ENCODE data around the gene VPS13D. TPM values are rescaled to one million over a fixed set of nuclear protein-coding genes. Genes with fewer than 3 reads are reported as not detected.

VPS13D gene
- total RNA-seq, 2 donors from 2014 or later: 54.3 to 56.0 TPM

DNA sequence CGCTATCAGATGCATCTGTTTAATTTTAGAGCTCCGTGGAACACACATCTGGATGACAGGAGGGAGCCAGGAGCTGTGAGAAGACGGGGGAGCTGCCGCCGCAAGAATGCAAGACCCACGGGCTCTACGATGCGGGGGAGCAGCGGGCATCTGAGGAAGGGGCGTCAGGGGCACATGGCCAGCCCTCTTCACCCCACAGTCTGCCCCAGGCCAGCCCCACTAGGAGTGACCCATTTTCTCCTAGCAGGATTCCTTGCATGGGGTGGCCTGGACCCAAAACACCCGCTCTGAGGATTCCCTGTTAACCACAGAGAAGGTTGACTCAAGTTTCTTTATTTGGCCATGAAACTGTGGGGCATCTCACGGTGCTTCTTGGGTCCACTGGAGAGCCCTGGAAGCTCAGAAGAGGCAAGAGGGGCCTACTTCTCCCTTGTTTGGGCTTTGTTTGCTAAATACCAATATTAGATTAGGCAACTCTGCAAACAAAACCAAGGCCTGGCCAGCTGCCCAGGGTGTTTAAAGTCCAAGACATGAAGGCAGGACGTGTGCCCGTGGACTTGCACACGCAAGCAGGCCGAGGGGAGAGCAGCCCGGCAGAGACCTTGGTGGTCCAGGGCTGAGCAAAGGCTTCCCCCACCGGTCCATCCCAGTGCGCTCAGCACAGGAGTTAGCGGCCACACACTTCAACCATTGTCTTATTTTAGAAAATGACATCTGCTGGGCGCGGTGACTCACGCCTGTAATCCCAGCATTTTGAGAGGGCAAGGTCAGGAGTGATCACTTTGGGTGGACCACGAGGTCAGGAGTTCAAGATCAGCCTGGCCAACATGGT lies 298.4 kb downstream of the VPS13D start:
- H3K9me3 ChIP-seq: no peaks in the 10 kb centered on the region
- H3K36me3 ChIP-seq: no peaks in the 10 kb centered on the region
- H3K4me1 ChIP-seq: peaks cover 14% of the 10 kb centered on the region
- peak; percentile 96 for DNase-seq
- TF ChIP-seq, protein P1, sequence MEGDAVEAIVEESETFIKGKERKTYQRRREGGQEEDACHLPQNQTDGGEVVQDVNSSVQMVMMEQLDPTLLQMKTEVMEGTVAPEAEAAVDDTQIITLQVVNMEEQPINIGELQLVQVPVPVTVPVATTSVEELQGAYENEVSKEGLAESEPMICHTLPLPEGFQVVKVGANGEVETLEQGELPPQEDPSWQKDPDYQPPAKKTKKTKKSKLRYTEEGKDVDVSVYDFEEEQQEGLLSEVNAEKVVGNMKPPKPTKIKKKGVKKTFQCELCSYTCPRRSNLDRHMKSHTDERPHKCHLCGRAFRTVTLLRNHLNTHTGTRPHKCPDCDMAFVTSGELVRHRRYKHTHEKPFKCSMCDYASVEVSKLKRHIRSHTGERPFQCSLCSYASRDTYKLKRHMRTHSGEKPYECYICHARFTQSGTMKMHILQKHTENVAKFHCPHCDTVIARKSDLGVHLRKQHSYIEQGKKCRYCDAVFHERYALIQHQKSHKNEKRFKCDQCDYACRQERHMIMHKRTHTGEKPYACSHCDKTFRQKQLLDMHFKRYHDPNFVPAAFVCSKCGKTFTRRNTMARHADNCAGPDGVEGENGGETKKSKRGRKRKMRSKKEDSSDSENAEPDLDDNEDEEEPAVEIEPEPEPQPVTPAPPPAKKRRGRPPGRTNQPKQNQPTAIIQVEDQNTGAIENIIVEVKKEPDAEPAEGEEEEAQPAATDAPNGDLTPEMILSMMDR (IDR thresholded peaks at IDR 0.05): no peak
- no peak overlapping the region for H3K4me3 ChIP-seq
- H3K27ac ChIP-seq: peak overlapping the region; percentile 47
- peak overlapping the region in 1 of 2 donors; percentile 31 for H3K9ac ChIP-seq (ENCODE audit: low read depth in 2 of 2, low read length in 2 of 2)
- intact Hi-C loops (cut with DNase I): loop anchor here (5.0 kb wide), 1 partner anchor 51 kb away; no protein-coding TSS in a partner anchor
- H3K27me3 ChIP-seq: no peaks in the 10 kb centered on the region

DNA sequence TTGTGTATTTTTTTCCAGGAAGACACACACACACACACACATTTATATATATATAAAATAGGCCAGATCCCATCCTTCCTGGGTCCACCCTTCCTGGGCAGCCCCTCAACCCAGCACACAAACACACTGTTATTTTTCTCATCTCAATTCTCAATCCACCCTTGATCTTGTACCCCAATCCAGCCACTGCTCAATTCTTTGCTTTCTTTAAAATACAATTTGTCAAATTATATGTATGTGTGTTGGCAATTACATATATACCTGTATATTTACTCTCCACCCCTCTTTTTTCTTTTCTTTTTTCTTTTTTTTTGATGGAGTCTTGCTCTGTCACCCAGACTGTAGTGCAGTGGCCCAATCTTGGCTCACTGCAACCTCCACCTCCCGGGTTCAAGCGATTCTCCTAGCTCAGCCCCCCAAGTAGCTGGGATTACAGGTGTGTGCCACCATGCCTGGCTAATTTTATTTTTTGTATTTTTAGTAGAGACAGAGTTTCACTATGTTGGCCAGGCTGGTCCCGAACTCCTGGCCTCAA lies 299.9 kb downstream of the VPS13D start:
- Histone ChIP-seq H3K9me3 (no peaks in the 10 kb centered on the region), H3K36me3 (no peaks in the 10 kb centered on the region), H3K27me3 (no peaks in the 10 kb centered on the region), H3K4me3 (no peak overlapping the region), H3K4me1 (peaks cover 14% of the 10 kb centered on the region), H3K9ac (ENCODE audit: low read depth in 2 of 2, low read length in 2 of 2) (no peak overlapping the region), H3K27ac (peak overlapping the region; percentile 47)
- DNase-seq: peak; percentile 77
- intact Hi-C loops (cut with DNase I): loop anchor here (5.0 kb wide), 1 partner anchor 52 kb away; no protein-coding TSS in a partner anchor
- TF ChIP-seq, protein P1 (IDR thresholded peaks at IDR 0.05): no peak

DNA sequence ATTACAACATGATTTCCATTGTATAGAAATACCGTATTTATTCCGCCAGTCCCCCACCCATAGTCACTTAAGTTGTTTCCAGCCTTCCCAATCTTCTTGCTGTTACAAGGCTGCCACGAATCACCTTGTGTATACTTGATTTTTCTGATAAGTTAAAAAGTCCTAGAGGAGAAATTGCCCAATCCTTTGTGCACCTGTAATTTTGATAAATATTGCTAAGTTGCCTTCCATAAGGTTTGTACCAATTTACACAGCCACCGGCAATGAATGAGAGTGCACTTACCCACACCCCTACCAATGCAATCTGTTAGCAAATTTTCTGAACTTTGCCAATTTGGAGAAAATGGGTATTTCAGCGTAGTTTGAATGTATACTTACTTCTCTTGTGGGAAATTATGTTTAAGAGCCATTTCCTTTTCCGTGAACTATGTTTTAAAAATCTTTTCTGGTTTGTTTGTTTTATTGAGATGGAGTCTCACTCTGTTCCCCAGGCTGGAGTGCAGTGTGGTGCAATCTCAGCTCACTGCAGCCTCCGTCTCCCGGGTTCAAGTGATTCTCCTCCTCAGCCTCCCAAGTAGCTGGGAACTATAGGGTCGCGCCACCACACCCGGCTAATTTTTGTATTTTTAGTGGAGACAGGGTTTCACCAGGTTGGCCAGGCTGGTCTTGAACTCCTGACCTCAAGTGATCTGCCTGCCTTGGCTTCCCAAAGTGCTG lies 300.8 kb downstream of the VPS13D start:
- Histone ChIP-seq H3K27me3 (no peaks in the 10 kb centered on the region), H3K36me3 (no peaks in the 10 kb centered on the region), H3K9me3 (no peaks in the 10 kb centered on the region), H3K4me1 (peaks cover 14% of the 10 kb centered on the region), H3K9ac (ENCODE audit: low read depth in 2 of 2, low read length in 2 of 2) (no peak overlapping the region), H3K4me3 (no peak overlapping the region), H3K27ac (no peak overlapping the region)
- DNase-seq: no peak
- TF ChIP-seq, protein P1 (IDR thresholded peaks at IDR 0.05): no peak
- intact Hi-C loops (cut with DNase I): no loop called here

DNA sequence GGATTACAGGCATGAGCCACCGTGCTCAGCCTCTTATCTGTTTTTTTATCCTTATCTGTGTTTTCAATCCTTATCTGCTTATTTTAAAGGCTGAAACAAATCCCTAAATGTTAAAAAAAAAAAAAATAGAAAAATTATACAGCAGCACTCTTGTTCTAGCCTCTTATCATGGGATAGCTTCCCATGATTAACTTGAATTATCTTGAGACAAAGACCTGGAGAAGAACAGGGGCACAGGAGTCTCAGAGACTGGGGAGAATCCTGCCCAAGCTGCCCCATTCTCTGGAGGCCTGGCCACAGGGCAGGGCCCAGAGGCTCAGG lies 301.3 kb downstream of the VPS13D start:
- H3K9ac ChIP-seq (ENCODE audit: low read depth in 2 of 2, low read length in 2 of 2): no peak overlapping the region
- H3K4me3 ChIP-seq: no peak overlapping the region
- no peak for DNase-seq
- H3K27ac ChIP-seq: no peak overlapping the region
- H3K36me3 ChIP-seq: no peaks in the 10 kb centered on the region
- H3K4me1 ChIP-seq: peaks cover 14% of the 10 kb centered on the region
- TF ChIP-seq, protein P1 (IDR thresholded peaks at IDR 0.05): no peak
- no peaks in the 10 kb centered on the region for H3K9me3 ChIP-seq
- H3K27me3 ChIP-seq: no peaks in the 10 kb centered on the region
- intact Hi-C loops (cut with DNase I): no loop called here

DNA sequence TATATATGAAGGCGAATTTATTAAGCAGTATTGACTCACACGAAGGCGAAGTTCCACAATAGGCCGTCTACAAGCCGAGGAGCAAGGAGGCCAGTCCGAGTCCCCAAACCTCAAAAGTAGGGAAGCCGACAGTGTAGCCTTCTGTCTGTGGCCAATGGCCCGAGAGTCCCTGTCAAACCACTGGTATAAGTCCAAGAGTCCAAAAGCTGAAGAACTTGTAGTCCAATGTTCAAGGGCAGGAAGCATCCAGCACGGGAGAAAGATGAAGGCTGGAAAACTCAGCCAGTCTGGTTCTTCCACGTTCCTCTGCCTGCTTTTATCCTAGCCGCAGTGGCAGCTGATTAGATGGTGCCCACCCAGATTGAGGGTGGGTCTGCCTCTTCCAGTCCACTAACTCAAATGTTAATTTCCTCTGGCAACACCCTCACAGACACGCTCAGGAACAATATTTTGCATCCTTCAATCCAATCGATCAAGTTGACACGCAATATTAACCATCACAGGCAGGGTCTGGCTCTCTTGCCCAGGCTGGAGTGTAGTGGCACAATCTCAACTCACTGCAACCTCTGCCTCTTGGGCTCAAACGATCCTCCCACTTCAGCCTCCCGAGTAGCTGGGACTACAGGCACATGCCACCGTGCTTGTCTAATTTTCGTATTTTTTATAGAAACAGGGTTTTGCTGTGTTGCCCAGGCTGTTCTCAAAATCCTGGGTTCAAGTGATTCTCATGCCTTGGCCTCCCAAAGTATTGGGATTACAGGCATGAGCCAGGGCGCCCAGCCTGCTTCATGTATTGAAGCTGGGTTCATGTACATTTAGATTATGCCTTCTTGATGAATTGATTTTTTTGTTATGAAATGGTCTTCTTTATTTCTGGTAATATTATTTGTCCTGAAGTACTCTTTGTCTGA lies 302.8 kb downstream of the VPS13D start:
- Histone ChIP-seq H3K4me1 (peaks cover 13% of the 10 kb centered on the region), H3K27me3 (no peaks in the 10 kb centered on the region), H3K9ac (ENCODE audit: low read depth in 2 of 2, low read length in 2 of 2) (no peak overlapping the region), H3K27ac (no peak overlapping the region), H3K9me3 (no peaks in the 10 kb centered on the region), H3K36me3 (no peaks in the 10 kb centered on the region), H3K4me3 (no peak overlapping the region)
- intact Hi-C loops (cut with DNase I): no loop called here
- DNase-seq: no peak
- TF ChIP-seq, protein P1 (IDR thresholded peaks at IDR 0.05): no peak

All from colonic mucosa (tissue), 4 donors.